ENCODE measurements around the gene EHMT2.

EHMT2 gene

GRCh38 chr6:31836474-31837368, 60.8 kb downstream of the EHMT2 start:
- no peak for DNase-seq

- DNase-seq: peak; percentile 31
Observed at GRCh38 chr6:31836047-31836473, 61.4 kb downstream of the EHMT2 start.

- DNase-seq: peak; percentile 89
Observed at GRCh38 chr6:31834367-31835250, 62.9 kb downstream of the EHMT2 start.

- no peak for DNase-seq
Observed at GRCh38 chr6:31831350-31832215, 65.9 kb downstream of the EHMT2 start.

GRCh38 chr6:31830886-31831335, 66.6 kb downstream of the EHMT2 start:
- DNase-seq: no peak

Measured in NCI-H1105 treated with DMSO at 0.1 percent for 48 hours (cell line).